Ascending aorta (tissue), 2 donors: ENCODE data around the gene NPIPB8. TPM values are rescaled to one million over a fixed set of nuclear protein-coding genes. Genes with fewer than 3 reads are reported as not detected.
"Not testable (repeated sequence)": the region's sequence is repeated elsewhere in the genome, so short reads cannot be mapped to it uniquely, and the experiment has no call there.

Experiments used
- DNase-seq, 2 donors: peaks; one replicate each; pipeline ENCODE4 v3.0.0-alpha.2; 2019; ENCODE audit warnings: low spot score in 2 of 2
- H3K27ac ChIP-seq, 2 donors: fragments of 200-600 bp; sonication (generic); one replicate each; pipeline ENCODE4 v1.5.1; 2016 to 2017; ENCODE audit warnings: mild to moderate bottlenecking in 1 of 2
- H3K27me3 ChIP-seq: fragments of 200-600 bp; sonication (generic); one replicate; pipeline ENCODE4 v1.5.1; 2017
- H3K36me3 ChIP-seq, 2 donors: fragments of 200-600 bp; sonication (generic); one replicate each; pipeline ENCODE4 v1.5.1; 2016
- H3K4me1 ChIP-seq, 2 donors: fragments of 200-600 bp; sonication (generic); one replicate each; pipeline ENCODE4 v1.5.1; 2016 to 2017; ENCODE audit warnings: mild to moderate bottlenecking in 1 of 2
- H3K4me3 ChIP-seq, 2 donors: fragments of 200-600 bp; sonication (generic); one replicate each; pipeline ENCODE4 v1.5.1; 2016 to 2017; ENCODE audit warnings: mild to moderate bottlenecking in 1 of 2
- H3K9me3 ChIP-seq, 2 donors: fragments of 200-600 bp; sonication (generic); one replicate each; pipeline ENCODE4 v1.5.1; 2016
- CTCF ChIP-seq, 3 experiments: fragments of 200-600 bp in 2 of 3; fragments of 450-650 bp in 1 of 3; sonication (generic) in 2 of 3; IDR thresholded peaks; one replicate each; pipeline ENCODE4 v1.5.1; 2016 to 2019; ENCODE audit warnings: antibody characterized with exemption in 3 of 3, mild to moderate bottlenecking in 1 of 3, moderate library complexity in 1 of 3
- intact Hi-C: fragments of 100-400 bp; cut with DNase I; formaldehyde crosslinking; loops from one replicate; pipeline ENCODE4 v1.15.1; 2023
- total RNA-seq: library from RNA; depleted of rRNA; stranded (reverse); fragments of >200 nt; gene quantifications from one replicate; pipeline ENCODE4 v1.1.0, GENCODE V29; 2016

NPIPB8 gene
- total RNA-seq, 1 donor from 2014 or later, result not detected

DNA sequence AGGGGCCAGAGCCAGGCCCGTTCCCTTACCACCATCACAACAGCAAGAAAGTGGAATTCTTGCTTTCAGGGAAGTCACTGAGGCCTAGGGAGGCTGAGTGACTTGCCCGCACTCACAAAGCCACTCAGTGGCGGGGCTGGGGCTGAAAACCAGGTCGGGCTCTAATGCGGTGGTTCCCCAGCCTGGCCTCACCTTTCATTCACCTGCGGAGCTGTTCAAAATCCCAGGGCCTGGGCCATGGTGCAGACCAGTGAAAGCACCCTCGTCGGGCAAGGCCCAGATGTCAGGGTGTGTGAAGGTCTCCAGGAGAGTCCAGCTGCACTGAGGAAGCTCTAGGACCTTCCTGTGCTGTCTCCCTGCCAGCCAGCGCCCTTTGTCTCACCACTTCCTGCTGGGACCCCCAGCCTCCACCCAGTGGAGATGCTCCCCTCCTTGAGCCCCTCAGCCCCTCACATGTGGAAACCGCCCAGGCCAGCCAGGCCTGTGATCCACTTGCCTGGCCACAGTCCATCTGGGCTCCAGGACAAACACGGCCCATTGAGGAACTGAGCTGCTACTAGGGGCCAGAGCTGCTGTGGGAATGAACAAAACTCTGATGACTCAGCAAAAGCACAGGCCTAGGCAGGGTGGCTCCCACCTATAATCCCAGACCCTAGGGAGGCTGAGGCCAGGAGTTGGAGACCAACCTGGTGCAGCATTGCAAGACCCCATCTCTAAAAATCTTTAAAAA is 28.8 kb upstream of the NPIPB8 start:
- intact Hi-C loops, H3K27me3 ChIP-seq, H3K27ac ChIP-seq, DNase-seq, H3K4me1 ChIP-seq, H3K36me3 ChIP-seq, H3K9me3 ChIP-seq: not testable (repeated sequence)
- peak overlapping the region; percentile 34 to 44 for H3K4me3 ChIP-seq

DNA sequence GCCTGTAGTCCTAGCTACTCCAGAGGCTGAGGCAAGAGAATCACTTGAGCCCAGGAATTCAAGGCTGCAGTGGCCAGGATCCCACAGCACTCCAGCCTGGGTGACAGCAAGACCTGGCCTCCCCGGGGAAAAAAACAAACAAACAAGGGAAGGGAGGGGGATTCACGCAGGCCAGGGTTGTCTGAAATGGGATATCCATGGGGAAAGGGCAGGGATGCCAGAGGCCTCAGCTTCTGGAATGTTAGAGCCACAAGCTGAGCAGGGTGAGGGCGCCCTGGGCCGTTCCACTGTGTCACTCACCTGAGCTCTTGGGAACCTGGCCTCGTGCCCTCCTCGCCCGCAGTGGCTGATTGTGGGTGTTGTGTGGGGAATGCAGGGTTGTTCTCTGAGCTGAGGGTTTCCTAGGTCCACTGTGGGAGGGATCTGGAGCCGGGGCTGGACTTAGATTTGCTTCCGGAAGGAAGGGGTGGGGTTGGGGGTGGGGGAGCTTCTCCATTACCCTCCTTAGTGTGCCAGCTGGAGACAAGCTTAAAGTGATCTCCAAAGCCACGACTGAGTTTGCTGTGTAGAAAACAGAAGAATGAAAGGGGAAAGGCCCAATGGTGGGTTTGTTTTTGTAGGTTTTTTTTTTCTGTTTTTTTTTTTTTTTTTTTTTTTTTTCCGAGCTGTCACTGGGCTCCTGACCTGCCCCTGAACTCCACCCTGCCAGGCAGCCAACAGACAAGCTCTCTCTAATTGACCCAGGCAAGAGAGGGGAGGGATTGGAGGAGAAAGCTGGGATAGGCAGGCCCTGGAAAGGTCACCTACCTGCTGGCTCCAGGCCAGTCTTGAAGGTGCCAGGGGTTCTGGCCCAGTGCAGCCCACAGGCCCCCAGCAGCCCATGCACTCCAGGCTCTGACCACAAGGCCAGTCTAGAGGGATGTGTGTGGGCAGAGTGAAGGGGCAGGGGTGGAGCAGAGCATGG is 28.0 kb upstream of the NPIPB8 start, which contains the start of gene SULT1A1:
SULT1A1 (minus strand) TSS at position 414 of the 964 bp plus-strand sequence. CDS start 1,189 bp downstream, outside the sequence.
- Histone ChIP-seq H3K9me3 (no peaks in the 10 kb centered on the region), H3K36me3 (no peaks in the 10 kb centered on the region), H3K4me3 (peak within 1 kb of the TSS; percentile 34 to 44), H3K27ac (no peak within 1 kb of the TSS), H3K27me3 (no peaks in the 10 kb centered on the region), H3K4me1 (no peaks in the 10 kb centered on the region)
- DNase-seq, result peak in 1 of 2 donors; percentile 77
- TF ChIP-seq CTCF (IDR thresholded peaks at IDR 0.05), result no peak
- intact Hi-C loops, result no loop called here

GRCh38 chr16:28610595-28611191 is 27.2 kb upstream of the NPIPB8 start:
- H3K27ac ChIP-seq, result no peak overlapping the region

GRCh38 chr16:28612359-28613280 is 25.2 kb upstream of the NPIPB8 start:
- H3K27ac ChIP-seq, H3K4me1 ChIP-seq, DNase-seq, H3K27me3 ChIP-seq, H3K9me3 ChIP-seq, H3K36me3 ChIP-seq, H3K4me3 ChIP-seq, intact Hi-C loops: not testable (repeated sequence)

More at GRCh38 chr16:28610595-28611191, 27.2 kb upstream of the NPIPB8 start:
- H3K4me1 ChIP-seq, result no peaks in the 10 kb centered on the region
- H3K4me3 ChIP-seq, result no peak overlapping the region
- H3K9me3 ChIP-seq, result no peaks in the 10 kb centered on the region
- no peaks in the 10 kb centered on the region for H3K36me3 ChIP-seq
- no peak for DNase-seq
- intact Hi-C loops, result no loop called here
- no peaks in the 10 kb centered on the region for H3K27me3 ChIP-seq
- TF ChIP-seq CTCF (IDR thresholded peaks at IDR 0.05), result no peak

GRCh38 chr16:28613912-28614311 is 24.0 kb upstream of the NPIPB8 start:
- H3K36me3 ChIP-seq, intact Hi-C loops, H3K4me1 ChIP-seq, H3K27me3 ChIP-seq, H3K4me3 ChIP-seq, H3K9me3 ChIP-seq, H3K27ac ChIP-seq, DNase-seq: not testable (repeated sequence)

- H3K4me1 ChIP-seq, H3K27ac ChIP-seq, H3K27me3 ChIP-seq, DNase-seq, H3K36me3 ChIP-seq, intact Hi-C loops, H3K9me3 ChIP-seq, H3K4me3 ChIP-seq: not testable (repeated sequence)
These were observed 23.3 kb upstream of the NPIPB8 start for GRCh38 chr16:28614561-28614960.
